GM18511 (cell line): ENCODE results near the gene TRIB2.

Experiments used
- ATAC-seq: cut with Tn5 transposase; IDR thresholded peaks from one replicate; pipeline ENCODE4 v1.9.1; 2021; ENCODE audit warnings: mild to moderate bottlenecking, moderate library complexity; ENCODE audit not compliant: unreplicated experiment

The TRIB2 gene

DNA sequence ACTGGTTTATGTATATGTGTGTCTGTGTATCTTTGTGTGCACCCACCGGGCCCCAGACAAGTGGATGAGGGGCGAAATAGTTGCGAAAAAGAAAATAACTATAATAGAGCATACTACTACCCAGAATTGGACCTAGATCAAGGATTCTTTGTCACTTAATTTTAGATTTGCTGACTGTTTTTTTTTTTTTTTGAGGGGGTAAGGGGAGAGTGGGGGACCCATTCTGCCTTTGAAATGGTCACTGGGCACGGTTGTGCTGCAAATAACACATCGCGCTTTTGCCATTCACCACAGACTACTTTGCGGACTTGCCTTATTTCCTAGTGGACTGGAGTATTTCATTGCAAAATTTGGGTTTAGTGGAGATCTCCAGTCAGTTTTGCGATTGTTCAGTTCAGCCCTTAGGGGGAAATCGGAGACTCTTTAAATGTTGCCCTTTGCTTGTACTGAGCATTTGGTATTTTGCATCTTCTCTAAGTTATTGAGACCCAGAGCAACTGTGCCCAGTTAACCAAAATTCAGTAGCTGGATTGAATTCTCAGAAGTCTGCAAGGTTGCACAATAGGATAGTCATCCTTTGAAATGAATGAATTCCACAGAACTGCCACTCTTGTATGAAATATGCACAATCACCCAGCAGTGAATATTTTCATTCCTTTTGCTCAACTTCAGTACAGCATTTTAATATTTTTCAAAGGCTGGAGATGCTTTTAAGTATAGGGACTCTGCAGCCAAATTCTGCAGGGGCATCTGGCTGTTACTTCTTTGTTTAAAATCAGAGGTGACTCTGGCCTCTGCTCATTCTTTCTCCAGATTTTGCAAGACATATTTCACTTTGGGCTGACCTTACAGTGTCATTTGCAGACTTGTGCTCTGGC lies 2.9 kb downstream of the TRIB2 start:
- ATAC-seq: no peak

DNA sequence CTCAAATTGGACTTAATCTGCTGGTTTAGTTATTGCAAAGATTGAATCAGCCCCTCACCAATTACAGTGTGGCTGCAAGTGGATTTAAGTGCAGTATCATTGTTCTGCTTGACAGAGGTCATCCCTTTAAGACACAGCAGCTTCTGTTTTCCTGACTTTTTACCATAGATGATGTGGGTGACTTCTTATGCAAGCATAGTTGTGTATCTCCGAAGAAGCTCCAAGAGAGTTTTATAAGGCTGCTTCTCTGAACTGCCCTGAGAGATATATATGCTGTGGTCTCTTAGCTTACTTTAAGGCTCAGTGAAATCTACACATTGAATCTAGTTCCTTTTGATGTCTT lies 3.5 kb downstream of the TRIB2 start:
- no peak for ATAC-seq

DNA sequence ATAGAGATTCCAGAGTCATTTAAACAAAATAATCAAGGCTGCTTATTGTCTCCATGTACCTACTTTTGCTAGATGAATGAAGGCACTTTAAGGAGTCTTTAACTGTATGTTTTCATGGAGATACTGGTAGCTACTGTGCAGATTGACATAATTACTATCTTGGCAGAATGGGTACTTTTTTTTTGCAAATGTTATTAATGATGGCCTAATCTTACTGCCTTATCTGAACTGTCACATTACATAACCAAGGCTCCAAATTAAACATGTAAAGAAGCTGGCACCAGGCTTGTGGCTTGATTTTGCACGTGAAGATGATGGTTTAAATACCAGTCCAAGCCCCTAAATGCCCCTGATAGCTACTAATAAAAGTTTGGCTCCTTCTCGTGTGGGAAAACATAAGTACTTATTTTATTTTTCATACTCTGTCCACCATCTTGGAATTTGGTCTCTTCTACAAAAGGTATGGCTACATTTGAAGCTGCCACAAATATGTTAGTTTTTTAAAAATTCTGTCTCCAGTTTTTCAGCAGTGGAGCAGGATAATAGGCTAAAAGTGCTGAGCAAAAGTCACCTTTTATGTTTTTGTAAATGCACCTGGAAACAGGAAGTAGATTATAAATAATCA lies 4.1 kb downstream of the TRIB2 start:
- ATAC-seq: no peak

DNA sequence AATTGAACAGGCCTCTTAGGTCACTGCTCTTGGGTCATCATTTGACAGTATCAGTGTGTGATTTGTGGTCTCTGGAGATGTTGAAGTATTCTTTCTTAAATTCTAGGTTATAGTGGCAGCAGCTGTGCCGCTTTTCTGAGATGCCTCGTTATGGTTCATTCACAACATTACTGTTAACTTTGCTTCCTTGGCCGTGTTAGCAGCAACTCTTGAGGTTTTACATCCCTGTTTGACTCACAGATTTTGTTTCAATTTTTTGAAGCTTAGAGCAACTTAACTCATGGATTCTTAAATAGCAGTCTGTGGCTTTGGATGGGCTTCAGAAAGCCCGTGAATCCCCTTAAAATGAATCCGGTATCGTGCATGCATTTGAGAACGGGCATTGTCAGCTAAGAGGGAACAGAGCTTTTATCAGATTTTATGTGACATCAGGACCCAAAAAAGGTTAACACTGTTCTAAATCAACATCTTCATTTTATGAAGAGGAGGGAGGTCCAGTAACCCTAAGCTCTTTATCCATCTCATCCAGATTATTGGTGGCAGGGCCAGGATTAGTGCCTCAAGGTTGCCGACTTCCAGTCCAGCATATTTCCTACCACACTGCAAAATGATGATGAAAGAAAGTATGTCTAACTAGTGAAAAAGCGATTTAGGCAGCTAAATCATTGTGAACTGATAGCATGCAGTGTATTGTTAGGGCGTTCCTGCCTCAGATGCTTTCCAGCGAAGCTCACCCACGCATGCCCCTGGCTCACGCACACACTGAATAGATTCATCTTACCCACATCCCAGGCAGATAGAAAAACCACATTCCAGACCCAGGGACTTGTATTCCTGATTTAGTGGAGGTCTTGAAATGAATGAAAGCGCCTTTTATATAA lies 5.1 kb downstream of the TRIB2 start:
- ATAC-seq: no peak

DNA sequence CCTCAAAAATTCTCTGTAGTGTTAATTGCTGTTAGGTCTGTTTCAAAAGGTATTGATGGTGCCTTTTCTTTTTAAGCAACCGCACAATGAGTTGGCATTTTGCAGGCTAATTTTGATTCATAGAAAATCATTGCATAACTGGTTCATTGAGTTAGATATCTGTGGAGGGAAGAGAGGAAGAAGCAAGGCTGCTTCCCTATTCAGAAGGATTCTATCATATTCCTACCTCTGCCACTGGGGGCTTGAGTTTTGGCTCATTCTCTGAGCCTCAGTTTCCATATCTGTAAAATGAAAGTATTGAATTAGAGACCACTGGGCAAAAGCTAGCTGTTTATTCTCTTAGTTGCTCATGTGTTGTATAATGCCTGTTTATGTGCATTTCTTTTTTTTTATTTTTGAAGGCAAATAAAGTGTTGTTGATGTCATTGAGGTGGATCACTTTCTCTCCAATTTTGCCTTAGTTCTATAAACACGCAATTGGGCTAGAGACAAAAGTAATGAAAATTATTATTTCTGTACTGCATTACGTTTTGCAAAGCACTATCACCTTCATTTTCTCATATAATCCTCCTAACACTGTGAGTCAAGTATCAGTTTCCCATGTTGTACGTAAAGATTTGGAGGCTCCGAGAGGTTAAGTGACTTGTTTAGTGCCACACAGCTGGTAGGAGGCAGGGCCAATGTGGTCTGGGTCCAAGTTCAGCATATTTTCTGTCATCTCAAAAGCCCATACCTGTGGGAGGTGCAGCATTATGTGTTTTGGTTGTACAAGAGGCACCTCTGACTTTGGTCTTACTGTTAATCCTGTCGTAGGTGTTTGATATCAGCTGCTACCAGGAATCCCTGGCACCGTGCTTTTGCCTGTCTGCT lies 5.9 kb downstream of the TRIB2 start:
- ATAC-seq: no peak

DNA sequence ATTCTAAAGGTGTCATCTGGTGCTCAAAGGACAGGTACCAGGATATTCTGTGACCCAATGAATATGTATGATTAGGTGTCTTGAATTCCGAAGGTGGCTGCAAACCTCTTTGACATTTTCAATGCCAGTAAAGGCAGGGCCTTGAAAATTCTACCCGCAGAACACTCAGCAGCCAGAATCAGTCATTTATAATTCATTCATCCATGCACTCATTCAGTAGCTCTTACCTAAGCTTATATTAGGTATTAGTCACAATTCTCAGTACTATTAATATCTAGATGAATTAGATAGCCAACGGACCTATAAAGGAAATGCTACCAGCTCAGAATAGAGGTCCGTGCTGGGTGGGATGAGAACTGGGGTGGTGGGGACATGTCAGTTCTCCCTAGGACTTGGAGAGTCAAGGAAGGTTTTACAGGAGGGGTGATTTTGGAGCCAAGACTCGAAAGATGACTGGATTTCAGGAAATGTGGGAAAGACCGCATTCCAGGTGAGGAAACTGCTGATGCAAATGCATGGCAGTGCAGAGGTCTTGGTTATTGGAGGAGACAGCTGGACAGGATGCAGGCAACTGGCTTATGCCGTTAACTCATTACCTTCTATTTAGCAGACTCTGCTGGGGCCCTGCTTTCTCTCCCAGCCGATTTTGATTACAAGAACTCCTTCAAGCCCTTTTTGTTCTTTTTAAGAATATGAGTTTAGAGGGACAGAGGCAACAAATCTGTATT lies 7.2 kb downstream of the TRIB2 start:
- ATAC-seq: no peak

DNA sequence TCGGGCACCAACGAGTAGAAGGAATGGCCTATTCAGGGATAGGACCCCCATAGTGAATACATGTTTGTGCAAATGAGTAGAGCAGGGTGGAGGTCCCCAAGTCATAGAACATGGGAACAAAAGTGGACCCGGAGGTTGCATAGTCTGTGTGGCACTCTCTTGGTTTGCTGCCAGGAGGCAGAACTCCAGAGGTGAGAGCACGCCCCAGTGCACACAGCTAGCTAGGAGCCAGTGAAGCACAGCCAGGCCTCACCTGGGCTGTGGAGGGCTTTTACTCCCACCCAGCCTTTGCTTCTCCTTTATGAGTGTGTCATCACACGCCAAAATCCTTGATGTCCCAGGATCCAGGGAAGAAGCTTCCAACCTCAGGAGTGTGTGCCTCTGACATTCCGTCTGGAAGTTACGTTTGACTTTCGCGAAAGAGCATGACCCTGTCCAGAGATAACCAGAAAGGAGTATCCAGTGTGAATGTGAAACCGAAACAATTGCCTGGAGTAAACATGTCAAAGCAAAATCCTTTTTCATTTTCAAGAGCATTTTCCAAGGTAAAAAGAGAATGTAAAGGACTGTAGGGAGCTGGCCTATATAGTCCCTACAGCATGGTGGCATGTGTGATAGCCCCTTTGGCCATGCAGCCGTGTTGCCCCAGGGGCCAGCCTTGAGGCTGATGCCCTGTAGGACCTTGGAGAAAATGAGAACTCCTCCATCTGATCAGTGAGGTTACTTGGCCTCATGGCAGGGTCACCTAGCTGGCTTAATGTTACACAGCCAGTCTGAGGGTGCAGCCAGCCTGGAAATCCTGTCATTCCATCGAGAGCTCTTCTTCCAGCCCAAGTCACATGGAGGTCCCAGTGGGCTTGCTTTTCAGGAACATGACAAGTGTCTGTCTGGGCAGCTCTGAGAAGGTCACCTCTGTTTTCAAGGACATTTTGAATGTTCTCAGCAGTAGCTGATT lies 8.8 kb downstream of the TRIB2 start:
- ATAC-seq: no peak

DNA sequence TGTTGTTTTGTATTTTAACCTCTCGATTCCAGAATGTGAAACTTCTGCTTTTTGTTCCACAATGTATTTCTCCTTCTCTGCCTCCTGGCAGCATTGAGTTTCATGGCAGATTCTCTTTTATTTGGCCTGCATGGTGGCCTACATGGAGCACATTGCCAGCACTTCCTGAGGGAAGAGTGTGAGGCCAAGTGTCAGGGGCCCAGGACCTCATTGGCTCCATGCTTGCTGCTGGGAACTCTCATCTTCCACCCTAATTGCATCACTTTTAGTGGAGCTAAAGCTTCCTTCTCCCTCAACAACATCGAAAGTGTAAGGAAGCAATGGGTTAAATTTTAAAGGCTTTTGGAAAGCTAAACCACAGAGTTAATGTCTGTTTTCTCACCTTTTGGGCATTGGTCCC lies 9.5 kb downstream of the TRIB2 start:
- no peak for ATAC-seq

DNA sequence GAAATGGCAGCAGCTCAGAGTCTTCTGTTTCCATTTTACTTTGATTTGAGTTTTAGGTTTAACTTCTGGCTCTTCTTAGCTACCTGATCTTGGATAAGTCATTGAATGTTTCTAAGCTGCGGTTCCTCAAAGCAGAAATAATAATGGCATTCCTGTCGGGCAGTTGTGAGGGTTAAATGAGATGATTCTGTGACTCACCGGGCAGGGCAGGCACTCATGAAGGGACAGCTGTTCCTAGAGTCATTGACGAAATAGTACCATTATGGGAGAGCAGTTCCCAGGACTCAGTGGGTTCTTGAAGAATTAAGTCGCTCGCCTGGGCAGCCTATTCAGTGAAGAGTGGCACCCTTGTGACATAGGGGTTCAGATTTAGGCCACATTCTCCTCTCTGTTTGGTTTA lies 10.3 kb downstream of the TRIB2 start:
- ATAC-seq: no peak

DNA sequence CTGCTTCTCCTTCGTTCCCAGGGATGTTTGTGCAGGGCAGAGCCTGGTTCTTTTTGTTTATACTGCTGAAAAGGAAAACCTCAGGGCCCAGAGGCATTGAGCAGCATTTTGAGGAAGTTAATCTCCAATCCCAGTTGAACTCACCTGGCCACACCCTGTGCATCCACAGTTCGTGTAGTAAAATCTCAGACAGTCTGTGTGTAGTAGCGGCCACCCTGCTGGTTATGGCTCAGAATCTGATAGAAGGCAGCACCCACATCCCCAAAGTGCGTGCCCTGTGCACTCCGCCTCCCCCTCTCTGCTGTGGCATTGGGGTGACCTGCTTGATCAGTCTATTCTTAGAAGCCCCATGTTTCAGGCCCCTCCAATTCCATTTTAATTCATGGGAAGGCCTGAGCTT lies 10.9 kb downstream of the TRIB2 start:
- ATAC-seq: no peak

DNA sequence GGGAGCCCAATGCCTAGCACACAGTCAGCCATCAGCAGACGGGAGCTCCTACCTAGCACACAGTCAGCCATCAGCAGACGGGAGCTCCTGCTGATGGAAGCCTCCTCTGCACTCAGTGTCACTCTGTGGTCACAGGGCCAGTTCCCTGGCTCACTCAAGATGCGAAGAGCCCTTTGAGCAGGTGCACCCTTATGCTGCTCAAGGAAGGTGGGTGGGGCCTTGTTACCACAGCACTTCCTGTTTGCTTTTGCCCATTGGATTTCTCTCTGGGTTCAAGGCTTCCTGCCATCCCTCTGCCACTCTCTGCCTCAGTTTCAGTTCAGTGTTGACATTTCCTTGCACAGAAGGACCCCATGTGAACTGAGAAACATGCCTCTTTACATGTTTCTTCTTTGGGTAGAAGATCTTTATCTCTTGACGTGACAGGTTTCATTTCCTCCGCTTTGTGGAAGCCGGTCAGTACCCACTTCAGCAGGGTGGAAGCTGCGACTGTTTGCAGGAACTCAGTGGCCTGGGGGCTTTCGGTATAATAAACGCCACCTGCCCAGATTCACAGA lies 11.6 kb downstream of the TRIB2 start:
- ATAC-seq: peak; percentile 93

DNA sequence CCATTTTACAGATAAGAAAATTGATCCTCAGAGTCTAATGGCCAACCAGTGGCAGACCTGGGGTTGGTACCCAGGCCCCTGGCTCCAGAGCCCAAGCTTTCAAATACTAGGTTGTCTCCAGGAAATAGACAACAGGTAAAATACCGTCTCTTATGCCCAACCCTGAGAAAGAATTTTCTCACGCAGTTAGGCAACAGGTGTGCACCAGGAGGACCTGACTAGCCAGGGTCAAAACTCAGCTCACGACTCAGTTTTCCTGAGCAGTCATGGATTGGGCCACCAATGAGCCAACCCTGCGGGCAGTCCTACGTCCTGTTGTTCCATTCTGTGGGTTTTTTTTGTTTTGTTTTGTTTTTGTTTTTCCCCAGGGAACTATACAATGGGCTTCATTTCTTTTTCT lies 13.5 kb downstream of the TRIB2 start:
- ATAC-seq: no peak

DNA sequence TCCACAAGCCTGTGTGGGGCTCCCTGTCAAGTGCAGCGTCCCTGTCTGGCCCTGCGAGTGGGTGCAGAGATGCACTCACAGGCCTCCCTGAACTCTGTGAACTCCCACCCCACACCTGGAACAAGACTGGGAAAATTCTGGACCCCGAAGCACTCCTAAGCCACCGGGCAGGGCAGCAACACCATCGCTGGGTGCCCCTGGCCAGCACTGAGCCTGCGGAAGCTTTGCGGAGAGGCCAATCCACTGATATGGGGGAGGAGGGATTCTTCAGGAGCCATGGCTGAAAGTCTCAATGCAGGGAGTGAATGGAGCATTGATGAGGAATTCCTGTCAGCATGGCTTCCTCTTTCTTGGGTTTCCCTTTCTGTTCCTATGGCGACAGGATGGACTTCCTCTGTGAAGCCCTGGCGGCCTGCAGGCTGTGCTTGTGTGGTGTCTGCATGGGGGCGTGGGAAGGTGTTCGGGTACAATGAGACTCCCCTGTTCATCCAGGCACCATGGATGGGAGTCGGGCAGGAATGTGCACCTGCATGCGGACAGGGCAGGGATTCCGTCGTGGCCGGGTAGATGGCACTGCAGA lies 15.1 kb downstream of the TRIB2 start:
- ATAC-seq: no peak

DNA sequence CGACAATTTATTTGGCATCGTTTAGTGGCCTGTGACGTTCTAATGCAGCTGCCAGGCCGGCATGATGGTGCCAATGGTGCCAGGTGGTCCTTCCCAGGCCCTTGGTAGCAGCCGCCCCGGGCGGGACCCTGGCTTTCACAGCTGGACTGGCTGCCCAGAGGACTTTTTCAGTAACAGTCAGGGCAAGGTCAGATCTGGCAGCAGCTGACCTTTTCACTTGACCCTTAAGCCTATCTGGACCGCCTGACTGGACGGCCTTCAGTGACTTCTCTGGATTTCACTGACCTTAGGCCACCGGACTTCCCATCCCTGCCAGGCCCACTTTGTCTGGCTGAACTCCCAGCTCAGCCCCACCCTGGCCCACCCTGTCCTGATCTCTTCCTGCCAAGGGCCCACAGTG lies 15.9 kb downstream of the TRIB2 start:
- ATAC-seq: no peak

DNA sequence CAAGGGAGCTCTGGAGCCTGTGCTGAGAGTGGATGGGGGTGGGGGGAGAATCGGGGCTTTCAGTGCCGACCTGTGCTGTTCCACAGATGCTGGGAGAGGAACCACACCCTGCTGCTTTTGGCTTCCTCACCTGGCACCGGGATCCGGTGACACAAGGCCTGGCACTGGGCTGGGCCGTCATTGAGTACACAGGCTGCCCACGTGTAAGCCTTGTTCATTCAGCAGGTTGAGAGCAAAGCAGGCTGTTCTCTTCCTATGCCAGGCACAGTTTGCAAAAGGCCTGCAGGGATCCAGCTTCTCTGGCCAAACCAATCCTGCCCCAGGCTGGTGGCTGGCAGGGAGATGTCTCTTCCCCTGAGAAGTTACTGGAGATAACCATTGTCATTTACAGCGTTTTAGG lies 17.1 kb downstream of the TRIB2 start:
- ATAC-seq: no peak

DNA sequence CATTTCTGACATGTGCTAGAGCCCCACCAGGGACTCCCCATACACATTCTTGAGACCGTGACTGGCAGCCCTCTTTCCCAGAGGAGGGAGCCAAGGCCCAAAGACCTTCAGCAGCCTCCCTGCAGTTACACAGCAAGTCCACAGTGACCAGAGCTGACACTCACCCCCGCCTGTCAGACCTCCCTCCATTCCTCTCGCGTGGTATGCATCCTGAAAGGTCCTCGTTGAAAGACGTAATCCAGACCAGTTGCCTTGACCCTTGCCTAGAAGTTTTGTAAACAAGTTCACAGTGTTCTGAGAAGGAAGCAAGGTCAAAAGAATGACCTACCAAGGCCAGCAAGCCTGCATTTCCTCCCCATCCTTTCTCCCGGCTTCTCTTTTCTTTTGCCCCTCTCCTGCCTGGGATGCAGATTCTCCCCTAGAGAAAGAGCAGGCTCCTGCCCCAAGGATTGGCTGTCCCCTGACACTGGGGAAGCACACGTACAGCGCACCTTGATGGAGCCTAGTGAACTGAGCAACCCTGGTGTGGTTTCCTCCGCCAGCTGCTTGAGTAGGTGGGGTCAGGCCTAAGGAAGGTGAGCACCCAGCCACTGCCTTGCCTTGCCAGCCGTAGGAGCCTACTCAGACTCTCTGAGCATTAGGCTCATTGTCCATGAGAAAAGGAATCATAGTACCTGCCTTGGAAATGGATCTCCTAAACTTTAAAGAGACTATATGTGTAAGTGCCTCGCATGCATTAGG lies 18.3 kb downstream of the TRIB2 start:
- ATAC-seq: no peak

DNA sequence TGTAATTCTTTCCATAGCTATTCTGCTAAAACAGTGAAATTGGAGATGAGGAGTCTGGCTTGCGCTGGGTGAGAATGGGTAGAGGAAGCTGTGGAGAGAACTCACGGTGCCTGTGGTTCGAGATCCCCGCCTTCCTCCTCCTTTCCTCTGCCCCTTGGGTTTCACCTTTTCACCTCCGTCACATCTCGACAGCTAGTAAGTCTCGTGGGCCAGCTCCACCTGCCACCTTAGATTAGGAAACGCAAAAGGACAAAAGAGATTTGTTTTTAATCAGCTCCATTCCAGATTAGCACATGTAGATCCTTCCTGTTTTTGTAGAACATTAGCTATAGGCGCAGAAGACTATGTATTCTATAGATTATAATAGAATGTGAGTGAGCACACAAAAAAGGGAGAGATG lies 20.6 kb downstream of the TRIB2 start:
- ATAC-seq: no peak
